Naive B cell (primary cell): Measurements from ENCODE around the gene CD209. TPM values are rescaled to one million over a fixed set of nuclear protein-coding genes. Genes with fewer than 3 reads are reported as not detected.

Experiments
- ATAC-seq, 2 donors: fragments of 150-1000 bp; cut with Tn5 transposase; 2 replicates each; pipeline ENCODE4 v1.10.0; 2021; ENCODE audit warnings: low read depth in 2 of 2, mild to moderate bottlenecking in 2 of 2, moderate library complexity in 2 of 2
- DNase-seq: peaks from one replicate; pipeline ENCODE4 v3.0.0; 2022
- H3K27ac Mint-ChIP-seq, 6 donors: one replicate each; pipeline ENCODE4 v1.8.0; 2020 to 2022; ENCODE audit warnings: mild to moderate bottlenecking in 6 of 6, mixed read lengths in 6 of 6, moderate library complexity in 5 of 6, inconsistent platforms in 2 of 6
- H3K27me3 Mint-ChIP-seq, 3 donors: one replicate each; pipeline ENCODE4 v1.8.0; 2021 to 2022; ENCODE audit warnings: mixed read lengths in 3 of 3, mild to moderate bottlenecking in 1 of 3
- H3K36me3 Mint-ChIP-seq, 2 donors: one replicate each; pipeline ENCODE4 v1.8.0; 2020 to 2022; ENCODE audit warnings: mixed read lengths in 2 of 2, inconsistent platforms in 1 of 2, mild to moderate bottlenecking in 1 of 2
- H3K4me1 Mint-ChIP-seq, 3 donors: one replicate each; pipeline ENCODE4 v1.8.0; 2020 to 2022; ENCODE audit warnings: mixed read lengths in 3 of 3, inconsistent platforms in 1 of 3, mild to moderate bottlenecking in 1 of 3, moderate library complexity in 1 of 3
- H3K4me3 Mint-ChIP-seq, 8 donors: one replicate each; pipeline ENCODE4 v1.8.0; 2020 to 2022; ENCODE audit warnings: mild to moderate bottlenecking in 8 of 8, mixed read lengths in 8 of 8, moderate library complexity in 8 of 8, inconsistent platforms in 2 of 8
- H3K9me3 Mint-ChIP-seq, 7 donors: one replicate each; pipeline ENCODE4 v1.8.0; 2020 to 2022; ENCODE audit warnings: mixed read lengths in 7 of 7, mild to moderate bottlenecking in 5 of 7, inconsistent platforms in 2 of 7, moderate library complexity in 1 of 7
- polyA plus RNA-seq, 6 donors: library from polyadenylated mRNA; unstranded; fragments of 300-500 nt; fragmentation: Illumina TruSeq; gene quantifications; one replicate each; pipeline ENCODE4 v1.2.3, GENCODE V29; 2021; ENCODE audit warnings: low read depth in 6 of 6

Gene CD209
- polyA plus RNA-seq, 6 donors from 2014 or later = not detected

DNA sequence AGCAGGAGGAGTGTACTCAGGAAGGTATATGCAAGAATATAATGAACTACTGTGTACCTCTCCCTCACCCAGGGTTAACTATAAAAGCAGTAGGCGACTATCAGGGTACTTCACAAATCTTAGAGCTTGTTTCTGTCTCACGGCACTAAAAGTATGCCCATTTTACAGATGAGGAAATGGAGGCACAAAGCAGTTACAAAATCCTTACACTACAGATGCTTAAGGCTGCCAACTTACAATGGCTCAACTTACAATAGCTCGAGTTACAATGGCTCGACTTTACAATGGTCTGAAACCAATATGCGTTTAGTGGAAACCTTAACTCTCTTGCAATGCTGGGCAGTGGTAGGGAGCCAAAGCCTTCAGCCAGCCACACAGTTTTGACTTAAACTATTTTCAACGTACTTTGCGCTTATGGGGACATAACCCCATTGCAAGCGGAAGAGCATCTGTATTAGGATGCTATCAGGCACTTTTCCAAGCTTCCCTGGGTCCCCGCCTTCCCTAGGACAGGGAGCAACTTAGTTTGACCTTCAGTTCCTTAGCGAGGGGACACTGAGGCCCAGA is 49.5 kb downstream of the CD209 start:
- Mint-ChIP-seq H3K27me3 (no peaks in the 10 kb centered on the region), H3K36me3 (peaks cover 11 to 22% of the 10 kb centered on the region in 2 donors), H3K4me1 (peaks cover 0 to 80% (median 70%) of the 10 kb centered on the region in 3 donors), H3K4me3 (peak overlapping the region in 7 of 8 donors; percentile 81 to 98 (median 94)), H3K27ac (peak overlapping the region; percentile 21 to 99 (median 80)), H3K9me3 (peaks cover 0 to 1% (median 0%) of the 10 kb centered on the region in 7 donors)
- DNase-seq (no peak), ATAC-seq (no peak)

DNA sequence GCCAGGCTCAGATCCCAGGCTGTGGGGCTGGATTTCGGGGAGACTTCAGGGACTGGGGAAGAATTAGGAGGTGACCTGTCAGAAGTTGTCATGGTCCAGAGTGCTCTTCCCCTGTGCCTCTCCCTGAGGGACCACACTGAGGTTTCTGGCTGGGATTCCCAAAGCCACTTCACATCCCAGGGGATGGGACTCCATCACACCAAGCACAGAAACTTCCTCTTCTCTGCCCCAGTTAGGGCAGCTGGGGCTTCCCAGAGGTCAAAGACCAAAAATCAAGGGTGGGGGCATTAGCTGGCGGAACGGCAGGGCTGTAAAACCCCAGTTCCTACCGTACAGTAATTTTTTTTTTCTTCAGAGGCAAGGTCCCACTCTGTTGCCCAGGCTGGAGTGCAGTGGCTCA is 52.8 kb downstream of the CD209 start:
- peak overlapping the region in 5 of 8 donors; percentile 61 to 88 (median 72) for H3K4me3 Mint-ChIP-seq
- ATAC-seq (peak; percentile 80 to 83), DNase-seq (no peak)
- H3K9me3 Mint-ChIP-seq = no peaks in the 10 kb centered on the region
- peaks cover 8 to 15% of the 10 kb centered on the region in 2 donors for H3K36me3 Mint-ChIP-seq
- H3K27ac Mint-ChIP-seq = peak overlapping the region; percentile 82 to 95 (median 94)
- no peaks in the 10 kb centered on the region for H3K27me3 Mint-ChIP-seq
- peaks cover 6 to 54% (median 47%) of the 10 kb centered on the region in 3 donors for H3K4me1 Mint-ChIP-seq

DNA sequence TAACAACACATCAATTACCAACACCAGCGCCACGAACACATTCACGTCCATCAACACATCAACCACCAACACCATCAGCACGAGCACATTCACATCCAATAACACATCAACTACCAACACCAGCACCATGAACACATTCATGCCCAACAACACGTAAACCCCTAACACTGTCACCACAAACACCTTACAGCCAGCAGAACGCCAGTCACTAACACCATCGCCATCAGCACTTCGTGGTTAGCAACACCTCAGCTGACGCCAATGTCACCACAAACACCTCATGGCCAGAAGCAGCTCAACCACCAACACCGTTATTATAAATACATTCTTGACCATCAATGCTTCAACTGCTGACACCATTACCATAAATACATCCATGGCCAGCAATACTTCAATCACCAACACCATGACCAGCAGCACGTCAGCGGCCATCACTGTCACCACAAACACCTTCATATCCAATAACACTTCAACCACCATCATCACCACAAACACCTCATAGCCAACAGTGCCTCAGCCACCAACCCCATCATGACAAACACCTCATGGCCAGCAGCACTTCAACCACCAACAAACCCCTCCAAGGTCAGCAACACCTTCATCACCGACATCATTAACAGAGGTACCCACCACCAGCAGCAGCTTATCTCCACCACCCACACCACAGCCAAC is 54.8 kb downstream of the CD209 start:
- DNase-seq (no peak), ATAC-seq (peak in 1 of 2 donors; percentile 4)
- peaks cover 22 to 35% (median 27%) of the 10 kb centered on the region in 3 donors for H3K4me1 Mint-ChIP-seq
- peaks cover 7 to 8% of the 10 kb centered on the region in 2 donors for H3K36me3 Mint-ChIP-seq
- no peaks in the 10 kb centered on the region for H3K27me3 Mint-ChIP-seq
- no peak overlapping the region for H3K27ac Mint-ChIP-seq
- H3K4me3 Mint-ChIP-seq = no peak overlapping the region
- no peaks in the 10 kb centered on the region for H3K9me3 Mint-ChIP-seq

DNA sequence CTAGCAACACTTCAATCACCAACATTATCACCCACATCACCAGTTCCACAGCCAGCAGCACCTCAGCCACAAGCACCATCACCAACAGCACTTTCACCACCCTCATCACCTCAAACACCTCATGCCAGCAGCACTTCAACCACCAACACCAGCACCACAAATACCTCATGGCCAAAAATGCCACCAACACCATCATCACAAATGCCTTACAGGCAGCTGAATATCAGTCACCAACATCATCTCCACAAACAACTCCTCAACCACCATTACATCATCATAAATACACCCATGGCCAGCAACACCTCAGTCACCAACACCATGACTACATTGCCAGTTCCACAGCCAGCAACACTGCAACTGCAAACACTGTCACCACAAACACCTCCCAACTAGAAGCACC is 55.8 kb downstream of the CD209 start:
- no peak overlapping the region for H3K27ac Mint-ChIP-seq
- no peaks in the 10 kb centered on the region for H3K9me3 Mint-ChIP-seq
- H3K36me3 Mint-ChIP-seq = peaks cover 3 to 5% of the 10 kb centered on the region in 2 donors
- H3K4me3 Mint-ChIP-seq = no peak overlapping the region
- DNase-seq (no peak), ATAC-seq (no peak)
- no peaks in the 10 kb centered on the region for H3K27me3 Mint-ChIP-seq
- H3K4me1 Mint-ChIP-seq = peaks cover 23 to 30% (median 25%) of the 10 kb centered on the region in 3 donors

DNA sequence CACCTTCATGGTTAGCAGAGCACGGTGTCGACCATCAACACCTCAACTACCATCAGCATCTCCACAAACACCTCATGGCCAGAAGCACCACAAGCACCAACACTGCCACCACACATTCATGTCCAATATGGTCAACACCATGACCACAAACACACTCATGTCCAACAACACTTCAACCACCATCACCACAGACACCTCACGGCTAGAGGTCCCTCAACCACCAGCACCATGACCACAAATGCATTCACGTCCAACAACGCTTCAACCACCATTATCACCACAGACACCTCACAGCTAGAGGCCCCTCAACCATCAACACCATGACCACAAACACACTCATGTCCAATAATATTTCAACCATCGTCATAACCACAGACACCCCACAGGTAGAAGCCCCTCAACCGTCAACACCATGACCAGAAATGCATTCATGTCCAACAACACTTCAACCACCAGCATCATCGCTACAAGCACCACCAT is 56.5 kb downstream of the CD209 start:
- Mint-ChIP-seq H3K27ac (no peak overlapping the region), H3K36me3 (peaks cover 0 to 4% of the 10 kb centered on the region in 2 donors), H3K27me3 (no peaks in the 10 kb centered on the region), H3K4me3 (no peak overlapping the region), H3K4me1 (peaks cover 25 to 34% (median 32%) of the 10 kb centered on the region in 3 donors), H3K9me3 (no peaks in the 10 kb centered on the region)
- ATAC-seq = no peak
- no peak for DNase-seq

Other genes with a start within 250 kb of the CD209 start
- gene ZNF358, start 231.4 kb downstream of the CD209 start, polyA plus RNA-seq = 1 to 10 TPM in 5 of 6 donors, under 1 TPM in 1; 0.94 to 3.5 (median 1.6) TPM
- gene MCOLN1, start 224.9 kb downstream of the CD209 start, polyA plus RNA-seq = 1 to 10 TPM; 5.0 to 8.9 (median 6.7) TPM
- 1 to 10 TPM; 4.1 to 9.6 (median 6.6) TPM for gene PNPLA6, start 211.8 kb downstream of the CD209 start, polyA plus RNA-seq
- under 1 TPM in 2 of 6 donors, not detected in 4; 0.06 to 0.08 TPM for gene CAMSAP3, start 151.7 kb downstream of the CD209 start, polyA plus RNA-seq
- 10 to 100 TPM in 2 of 6 donors, 1 to 10 TPM in 4; 3.2 to 21.7 (median 8.9) TPM for gene XAB2, start 118.0 kb downstream of the CD209 start, polyA plus RNA-seq
- gene PET100, start 117.7 kb downstream of the CD209 start, polyA plus RNA-seq = 100 to 1,000 TPM; 195 to 441 (median 254) TPM
- under 1 TPM in 4 of 6 donors, not detected in 2; 0.64 to 0.76 (median 0.70) TPM for gene PCP2, start 113.8 kb downstream of the CD209 start, polyA plus RNA-seq
- gene STXBP2, start 110.4 kb downstream of the CD209 start, polyA plus RNA-seq = 10 to 100 TPM; 71.0 to 86.2 (median 79.5) TPM
- gene RETN, start 78.5 kb downstream of the CD209 start, polyA plus RNA-seq = not detected
- under 1 TPM in 2 of 6 donors, not detected in 4; 0.39 to 0.58 TPM for gene MCEMP1, start 70.4 kb downstream of the CD209 start, polyA plus RNA-seq
- 100 to 1,000 TPM; 171 to 260 (median 224) TPM for gene TRAPPC5, start 66.7 kb downstream of the CD209 start, polyA plus RNA-seq
- gene FCER2, start 45.4 kb downstream of the CD209 start, polyA plus RNA-seq = 100 to 1,000 TPM; 613 to 938 (median 691) TPM
- gene CLEC4G, start 15.4 kb downstream of the CD209 start, polyA plus RNA-seq = 1 to 10 TPM; 1.4 to 3.2 (median 1.8) TPM
- under 1 TPM in 3 of 6 donors, not detected in 3; 0.17 to 0.41 (median 0.21) TPM for gene CLEC4M, start 15.7 kb upstream of the CD209 start, polyA plus RNA-seq
- gene EVI5L, start 82.7 kb upstream of the CD209 start, polyA plus RNA-seq = 1 to 10 TPM in 5 of 6 donors, under 1 TPM in 1; 0.63 to 4.0 (median 1.6) TPM
- gene PRR36, start 126.9 kb upstream of the CD209 start, polyA plus RNA-seq = under 1 TPM in 1 of 6 donors, not detected in 5; 0.05 TPM
- gene LRRC8E, start 141.0 kb upstream of the CD209 start, polyA plus RNA-seq = not detected
- 1 to 10 TPM in 5 of 6 donors, under 1 TPM in 1; 0.50 to 5.1 (median 2.9) TPM for gene MAP2K7, start 156.3 kb upstream of the CD209 start, polyA plus RNA-seq
- not detected for gene TGFBR3L, start 167.3 kb upstream of the CD209 start, polyA plus RNA-seq
- gene SNAPC2, start 172.8 kb upstream of the CD209 start, polyA plus RNA-seq = 10 to 100 TPM in 4 of 6 donors, 1 to 10 TPM in 2; 1.5 to 20.2 (median 14.7) TPM
- not detected for gene CTXN1, start 178.6 kb upstream of the CD209 start, polyA plus RNA-seq
- gene TIMM44, start 196.1 kb upstream of the CD209 start, polyA plus RNA-seq = 10 to 100 TPM in 4 of 6 donors, 1 to 10 TPM in 2; 7.8 to 21.0 (median 14.1) TPM